ENCODE results near the gene LHX3.
"Not testable (repeated sequence)": the region's sequence is repeated elsewhere in the genome, so short reads cannot be mapped to it uniquely, and the experiment has no call there.

LHX3 gene

GRCh38 chr9:136241542-136241941 lies 36.6 kb upstream of the LHX3 start:
- no peak for DNase-seq (ENCODE audit: low spot score)

GRCh38 chr9:136240941-136241340 lies 36.0 kb upstream of the LHX3 start:
- no peak for DNase-seq (ENCODE audit: low spot score)

- DNase-seq (ENCODE audit: low spot score) = no peak
These were observed 35.0 kb upstream of the LHX3 start for GRCh38 chr9:136239983-136240330.

- DNase-seq (ENCODE audit: low spot score) = no peak
These were observed 34.4 kb upstream of the LHX3 start for GRCh38 chr9:136239135-136239982.

- no peak for DNase-seq (ENCODE audit: low spot score)
These were observed 33.4 kb upstream of the LHX3 start for GRCh38 chr9:136238342-136238732.

- DNase-seq (ENCODE audit: low spot score) = no peak
These were observed 32.8 kb upstream of the LHX3 start for GRCh38 chr9:136237486-136238341.

- DNase-seq (ENCODE audit: low spot score) = not testable (repeated sequence)
These were observed 31.8 kb upstream of the LHX3 start for GRCh38 chr9:136236471-136237410.

GRCh38 chr9:136235709-136236455 lies 31.0 kb upstream of the LHX3 start:
- no peak for DNase-seq (ENCODE audit: low spot score)

- no peak for DNase-seq (ENCODE audit: low spot score)
These were observed 30.2 kb upstream of the LHX3 start for GRCh38 chr9:136235171-136235570.

GRCh38 chr9:136234597-136234996 lies 29.7 kb upstream of the LHX3 start:
- DNase-seq (ENCODE audit: low spot score) = no peak

- no peak for DNase-seq (ENCODE audit: low spot score)
These were observed 28.9 kb upstream of the LHX3 start for GRCh38 chr9:136233868-136234267.

GRCh38 chr9:136233411-136233810 lies 28.5 kb upstream of the LHX3 start:
- DNase-seq (ENCODE audit: low spot score) = no peak

GRCh38 chr9:136232969-136233368 lies 28.0 kb upstream of the LHX3 start:
- DNase-seq (ENCODE audit: low spot score) = no peak

GRCh38 chr9:136231478-136232297 lies 26.8 kb upstream of the LHX3 start:
- no peak for DNase-seq (ENCODE audit: low spot score)

- no peak for DNase-seq (ENCODE audit: low spot score)
These were observed 25.8 kb upstream of the LHX3 start for GRCh38 chr9:136230773-136231172.

GRCh38 chr9:136230365-136230764 lies 25.4 kb upstream of the LHX3 start:
- no peak for DNase-seq (ENCODE audit: low spot score)

- DNase-seq (ENCODE audit: low spot score) = no peak
These were observed 24.5 kb upstream of the LHX3 start for GRCh38 chr9:136229096-136230065.

- DNase-seq (ENCODE audit: low spot score) = peak; percentile 84
These were observed 23.4 kb upstream of the LHX3 start for GRCh38 chr9:136228107-136228875.
